ENCODE data around the gene CBX7.

DNA sequence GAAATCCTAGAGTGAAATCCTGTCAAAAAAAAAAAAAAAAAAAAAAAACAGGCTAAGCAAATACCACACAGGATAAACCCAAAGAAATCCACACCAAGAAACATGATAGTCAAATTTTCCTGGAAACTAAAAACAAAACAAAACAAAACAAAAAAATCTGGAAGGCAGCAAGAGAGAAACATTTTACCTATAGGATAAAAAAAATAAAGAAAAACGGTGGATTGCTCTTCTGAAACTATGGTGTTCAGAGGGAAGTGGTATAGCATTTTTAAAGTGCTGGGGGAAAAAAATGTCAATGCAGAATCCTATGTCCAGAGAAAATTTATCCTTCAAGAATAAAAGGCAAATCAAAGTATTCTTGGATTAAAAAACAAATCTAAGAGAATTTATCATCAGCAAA is 41.6 kb upstream of the CBX7 start:
- TF ChIP-seq, protein P1, sequence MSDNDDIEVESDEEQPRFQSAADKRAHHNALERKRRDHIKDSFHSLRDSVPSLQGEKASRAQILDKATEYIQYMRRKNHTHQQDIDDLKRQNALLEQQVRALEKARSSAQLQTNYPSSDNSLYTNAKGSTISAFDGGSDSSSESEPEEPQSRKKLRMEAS (IDR thresholded peaks at IDR 0.05; ENCODE audit: insufficient read depth, insufficient read length): no peak
- no peak for TF ChIP-seq EZH2 (IDR thresholded peaks at IDR 0.05; ENCODE audit: borderline replicate concordance, low read depth, low read length, severe bottlenecking)
- TF ChIP-seq MYC (IDR thresholded peaks at IDR 0.05; ENCODE audit: low read depth, low read length): no peak
- TF ChIP-seq POLR2AphosphoS5 (IDR thresholded peaks at IDR 0.05; ENCODE audit: insufficient read depth, low read depth, low read length): no peak
- TF ChIP-seq, protein P2, sequence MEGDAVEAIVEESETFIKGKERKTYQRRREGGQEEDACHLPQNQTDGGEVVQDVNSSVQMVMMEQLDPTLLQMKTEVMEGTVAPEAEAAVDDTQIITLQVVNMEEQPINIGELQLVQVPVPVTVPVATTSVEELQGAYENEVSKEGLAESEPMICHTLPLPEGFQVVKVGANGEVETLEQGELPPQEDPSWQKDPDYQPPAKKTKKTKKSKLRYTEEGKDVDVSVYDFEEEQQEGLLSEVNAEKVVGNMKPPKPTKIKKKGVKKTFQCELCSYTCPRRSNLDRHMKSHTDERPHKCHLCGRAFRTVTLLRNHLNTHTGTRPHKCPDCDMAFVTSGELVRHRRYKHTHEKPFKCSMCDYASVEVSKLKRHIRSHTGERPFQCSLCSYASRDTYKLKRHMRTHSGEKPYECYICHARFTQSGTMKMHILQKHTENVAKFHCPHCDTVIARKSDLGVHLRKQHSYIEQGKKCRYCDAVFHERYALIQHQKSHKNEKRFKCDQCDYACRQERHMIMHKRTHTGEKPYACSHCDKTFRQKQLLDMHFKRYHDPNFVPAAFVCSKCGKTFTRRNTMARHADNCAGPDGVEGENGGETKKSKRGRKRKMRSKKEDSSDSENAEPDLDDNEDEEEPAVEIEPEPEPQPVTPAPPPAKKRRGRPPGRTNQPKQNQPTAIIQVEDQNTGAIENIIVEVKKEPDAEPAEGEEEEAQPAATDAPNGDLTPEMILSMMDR (IDR thresholded peaks at IDR 0.05; ENCODE audit: extremely low read depth in 1 of 2, insufficient read depth in 1 of 2, low read depth in 1 of 2, low read length in 2 of 2): no peak
- no peak for TF ChIP-seq POLR2A (IDR thresholded peaks at IDR 0.05; ENCODE audit: low read depth, low read length)
- no peak for TF ChIP-seq JUN (IDR thresholded peaks at IDR 0.05; ENCODE audit: borderline replicate concordance, insufficient read depth, insufficient read length, low read depth)
- no peak for TF ChIP-seq FOS (IDR thresholded peaks at IDR 0.05; ENCODE audit: borderline replicate concordance, insufficient read depth, low read length)
- TF ChIP-seq GATA2 (IDR thresholded peaks at IDR 0.05; ENCODE audit: insufficient read depth, insufficient read length, low read depth, low read length): no peak

All from endothelial cell of umbilical vein (primary cell).